ENCODE measurements around the gene ARHGEF19.
A peak's percentile ranks its signal among the peaks of the same experiment; 100 is the strongest.

The ARHGEF19 gene

DNA sequence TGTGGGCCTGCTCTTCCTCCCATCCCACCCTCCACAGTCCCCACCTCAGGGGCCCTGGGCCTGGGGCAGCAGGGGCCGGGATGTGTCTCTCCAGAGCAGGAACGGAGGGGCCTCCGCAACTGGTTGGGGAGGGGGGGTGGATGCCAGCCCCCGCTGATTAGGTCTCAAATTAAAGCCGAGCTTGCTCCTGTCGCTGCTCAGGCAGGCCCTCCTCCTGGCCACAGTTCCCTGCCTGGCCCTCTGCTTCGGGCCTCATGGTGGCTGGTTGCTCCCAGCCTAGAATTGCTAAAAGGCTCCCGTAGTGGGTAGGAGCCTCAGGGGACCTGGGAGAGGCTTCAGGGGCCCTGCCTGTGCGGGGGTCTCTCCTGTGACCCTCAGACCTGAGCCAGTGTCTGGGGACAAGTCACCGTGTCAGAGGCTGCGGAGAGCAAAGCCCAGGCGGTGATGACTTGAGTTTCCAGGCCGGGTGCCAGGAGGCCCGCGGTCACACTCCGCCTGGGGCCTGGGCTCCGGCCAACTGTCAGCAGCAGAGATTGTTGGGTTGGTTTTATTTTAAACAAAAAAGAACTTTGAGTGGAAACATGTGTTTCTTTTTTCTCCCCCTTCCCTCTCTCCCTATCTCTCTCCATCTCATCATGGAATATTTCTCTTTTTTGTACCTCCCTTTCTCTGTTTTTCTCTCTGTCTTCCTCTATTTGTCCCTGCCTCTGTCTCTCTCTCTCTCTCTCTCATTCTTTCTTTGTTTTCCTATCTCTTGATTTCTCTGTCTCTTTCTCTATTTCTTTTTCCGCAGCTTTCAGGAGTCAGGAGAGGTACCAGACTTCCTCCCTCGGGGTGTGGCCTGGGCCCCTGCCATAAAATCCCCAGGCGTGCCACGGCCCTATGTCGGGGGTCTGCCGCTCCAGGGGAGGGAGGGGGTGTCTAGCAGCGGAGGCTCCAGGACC, 36.6 kb downstream of the ARHGEF19 start:
- Mint-ChIP-seq H3K4me1 (peaks cover 43% of the 10 kb centered on the region), H3K36me3 (ENCODE audit: low read depth) (no peaks in the 10 kb centered on the region), H3K9me3 (no peaks in the 10 kb centered on the region), H3K4me3 (peak overlapping the region; percentile 32 to 41 (median 35)), H3K27ac (peak overlapping the region; percentile 98 to 99 (median 99)), H3K27me3 (ENCODE audit: low read depth) (peaks cover 14% of the 10 kb centered on the region)
- TF ChIP-seq, protein P1, sequence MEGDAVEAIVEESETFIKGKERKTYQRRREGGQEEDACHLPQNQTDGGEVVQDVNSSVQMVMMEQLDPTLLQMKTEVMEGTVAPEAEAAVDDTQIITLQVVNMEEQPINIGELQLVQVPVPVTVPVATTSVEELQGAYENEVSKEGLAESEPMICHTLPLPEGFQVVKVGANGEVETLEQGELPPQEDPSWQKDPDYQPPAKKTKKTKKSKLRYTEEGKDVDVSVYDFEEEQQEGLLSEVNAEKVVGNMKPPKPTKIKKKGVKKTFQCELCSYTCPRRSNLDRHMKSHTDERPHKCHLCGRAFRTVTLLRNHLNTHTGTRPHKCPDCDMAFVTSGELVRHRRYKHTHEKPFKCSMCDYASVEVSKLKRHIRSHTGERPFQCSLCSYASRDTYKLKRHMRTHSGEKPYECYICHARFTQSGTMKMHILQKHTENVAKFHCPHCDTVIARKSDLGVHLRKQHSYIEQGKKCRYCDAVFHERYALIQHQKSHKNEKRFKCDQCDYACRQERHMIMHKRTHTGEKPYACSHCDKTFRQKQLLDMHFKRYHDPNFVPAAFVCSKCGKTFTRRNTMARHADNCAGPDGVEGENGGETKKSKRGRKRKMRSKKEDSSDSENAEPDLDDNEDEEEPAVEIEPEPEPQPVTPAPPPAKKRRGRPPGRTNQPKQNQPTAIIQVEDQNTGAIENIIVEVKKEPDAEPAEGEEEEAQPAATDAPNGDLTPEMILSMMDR (IDR thresholded peaks at IDR 0.05; ENCODE audit: unreplicated experiment in 3 of 3): no peak

DNA sequence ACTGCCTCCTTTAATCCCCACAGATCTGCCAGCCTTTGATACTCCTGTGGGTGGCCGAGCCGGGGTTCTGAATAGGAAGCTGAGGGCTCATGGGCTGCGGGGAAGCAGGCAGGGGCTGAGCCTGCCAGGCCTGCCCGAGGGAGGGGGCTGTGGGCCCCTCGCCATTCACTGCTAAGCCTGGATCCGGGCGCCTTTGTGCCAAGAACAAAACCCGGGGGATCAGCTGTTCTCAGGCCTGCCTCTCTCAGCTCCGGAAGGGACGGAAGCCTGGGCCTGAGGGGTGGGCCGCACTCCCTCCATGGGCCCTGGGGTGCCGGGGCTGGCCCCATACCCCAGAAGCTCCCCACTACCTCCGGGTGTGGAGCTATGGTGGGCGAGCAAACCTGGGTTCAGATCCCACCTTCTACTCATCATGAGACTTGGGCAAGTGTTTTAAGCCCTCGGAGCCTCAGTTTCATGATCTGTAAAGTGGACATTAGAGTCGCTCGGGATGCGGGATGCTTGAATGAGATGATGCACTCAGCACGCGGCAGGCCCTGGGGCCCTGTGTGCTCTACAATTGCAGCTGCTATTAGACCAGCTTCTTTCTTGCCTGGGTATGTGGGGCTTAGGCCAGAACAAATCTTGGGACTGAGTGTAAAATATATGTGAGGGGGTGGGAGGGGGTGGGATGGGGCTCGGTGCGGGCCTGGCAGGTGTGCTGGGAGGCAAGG, 37.4 kb downstream of the ARHGEF19 start:
- Mint-ChIP-seq H3K4me1 (peaks cover 37% of the 10 kb centered on the region), H3K36me3 (ENCODE audit: low read depth) (no peaks in the 10 kb centered on the region), H3K4me3 (peak overlapping the region in 1 of 3 experiments; percentile 37), H3K9me3 (no peaks in the 10 kb centered on the region), H3K27me3 (ENCODE audit: low read depth) (peaks cover 17% of the 10 kb centered on the region), H3K27ac (peak overlapping the region; percentile 98 to 99 (median 99))
- TF ChIP-seq, protein P1 (IDR thresholded peaks at IDR 0.05; ENCODE audit: unreplicated experiment in 3 of 3): no peak

DNA sequence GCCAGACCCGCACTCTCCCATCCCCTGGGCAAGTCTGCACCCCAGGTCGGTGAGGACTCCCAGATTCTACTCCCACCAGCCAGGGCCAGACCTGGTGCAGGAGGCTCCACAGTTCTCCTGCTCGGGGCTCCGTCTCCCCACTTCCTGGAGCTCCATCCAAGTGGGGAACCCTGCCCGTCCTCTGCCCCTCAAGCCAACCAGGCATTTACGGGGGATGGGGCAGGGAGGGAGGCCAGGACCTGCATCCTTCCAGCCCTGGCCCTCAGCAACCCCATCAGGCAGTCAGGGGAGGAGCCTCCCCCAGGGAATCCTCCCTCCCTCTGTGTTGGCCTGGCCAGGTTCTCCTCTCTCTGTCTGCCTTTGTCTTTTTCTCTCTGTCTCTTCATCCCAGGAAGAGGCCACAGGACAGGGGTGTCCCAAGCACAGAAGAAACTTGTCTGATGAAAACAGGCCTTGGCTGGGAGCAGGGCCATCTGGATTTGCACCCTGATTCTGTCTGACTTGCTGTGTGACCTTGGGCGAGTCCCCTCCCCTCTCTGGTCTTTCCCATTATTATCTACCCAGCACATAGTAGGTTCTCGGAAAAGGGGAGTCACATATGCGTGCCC, 38.1 kb downstream of the ARHGEF19 start:
- H3K27ac Mint-ChIP-seq: peak overlapping the region; percentile 86 to 99 (median 92)
- H3K4me3 Mint-ChIP-seq: peak overlapping the region in 1 of 3 experiments; percentile 37
- peaks cover 17% of the 10 kb centered on the region for H3K27me3 Mint-ChIP-seq (ENCODE audit: low read depth)
- no peaks in the 10 kb centered on the region for H3K9me3 Mint-ChIP-seq
- TF ChIP-seq, protein P1 (IDR thresholded peaks at IDR 0.05; ENCODE audit: unreplicated experiment in 3 of 3): no peak
- H3K4me1 Mint-ChIP-seq: peaks cover 36% of the 10 kb centered on the region
- no peaks in the 10 kb centered on the region for H3K36me3 Mint-ChIP-seq (ENCODE audit: low read depth)

DNA sequence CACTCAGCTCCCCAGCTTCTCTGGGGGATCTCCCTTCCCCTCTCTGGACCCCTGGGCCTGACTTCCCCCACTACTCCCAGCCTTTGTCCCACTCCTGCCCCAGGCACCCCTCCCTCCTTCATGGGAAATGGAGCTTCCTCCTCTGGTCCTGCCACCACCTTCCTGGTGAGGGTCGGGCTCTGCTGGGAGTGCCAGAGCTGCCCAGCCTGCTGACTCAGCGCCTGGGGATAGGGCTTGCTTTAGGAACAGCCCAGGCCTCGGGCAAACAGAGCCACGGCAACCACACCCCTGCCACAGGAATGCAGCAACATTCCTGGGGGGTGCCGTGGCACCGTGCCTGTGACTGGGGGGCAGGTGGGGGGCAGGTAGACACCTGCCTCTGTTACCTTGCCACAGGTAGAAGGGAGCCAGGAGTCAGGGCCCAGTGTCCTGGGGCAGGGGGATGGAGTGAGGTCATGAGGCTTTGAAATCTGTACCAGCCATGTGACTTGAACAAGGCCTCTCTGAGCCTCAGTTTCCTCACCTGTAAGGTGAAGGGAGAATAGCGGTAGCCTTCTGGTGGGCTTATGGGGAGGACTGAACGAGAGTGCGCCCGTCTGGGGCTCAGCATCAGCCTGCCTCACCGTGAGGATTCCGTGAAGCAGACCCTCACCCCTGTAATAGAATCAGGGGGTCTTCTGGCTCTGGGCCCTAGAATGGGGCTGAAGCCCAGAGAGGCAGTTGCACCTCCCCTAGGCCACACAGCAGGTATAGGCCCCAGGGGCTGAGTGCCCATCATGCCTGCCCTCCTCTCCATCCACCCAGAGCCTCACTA, 38.8 kb downstream of the ARHGEF19 start:
- no peaks in the 10 kb centered on the region for H3K36me3 Mint-ChIP-seq (ENCODE audit: low read depth)
- peaks cover 13% of the 10 kb centered on the region for H3K27me3 Mint-ChIP-seq (ENCODE audit: low read depth)
- peaks cover 30% of the 10 kb centered on the region for H3K4me1 Mint-ChIP-seq

DNA sequence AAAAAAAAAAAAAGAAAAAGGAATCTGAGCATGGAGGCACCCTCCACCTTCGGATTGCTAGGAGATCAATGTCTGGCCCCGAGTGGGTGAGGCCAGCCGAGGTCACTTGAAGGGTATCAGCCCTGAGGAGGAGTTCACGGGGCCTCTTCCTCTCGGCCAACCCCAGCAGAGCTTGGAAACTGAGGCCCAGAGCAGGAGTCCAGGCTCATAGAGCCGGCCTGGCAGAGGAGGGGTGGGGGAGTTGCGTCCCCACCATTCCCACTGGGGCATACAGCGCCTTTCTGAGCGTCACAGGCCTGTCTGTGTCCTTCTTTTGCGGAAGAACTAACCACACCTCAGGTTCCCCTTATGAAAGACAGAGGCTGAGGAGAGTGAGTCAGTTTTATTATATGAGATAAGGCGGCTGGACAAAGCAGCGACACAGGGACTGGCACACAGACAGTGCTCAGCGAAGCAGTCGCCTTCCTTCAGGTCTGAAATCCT, 39.4 kb downstream of the ARHGEF19 start:
- no peaks in the 10 kb centered on the region for H3K9me3 Mint-ChIP-seq
- H3K27ac Mint-ChIP-seq: peak overlapping the region; percentile 78 to 85 (median 78)
- TF ChIP-seq, protein P1 (IDR thresholded peaks at IDR 0.05; ENCODE audit: unreplicated experiment in 3 of 3): no peak
- no peak overlapping the region for H3K4me3 Mint-ChIP-seq
- peaks cover 24% of the 10 kb centered on the region for H3K4me1 Mint-ChIP-seq
- H3K27me3 Mint-ChIP-seq (ENCODE audit: low read depth): peaks cover 18% of the 10 kb centered on the region
- H3K36me3 Mint-ChIP-seq (ENCODE audit: low read depth): no peaks in the 10 kb centered on the region

More for the DNA sequence above, 38.8 kb downstream of the ARHGEF19 start:
- Mint-ChIP-seq H3K27ac (peak overlapping the region; percentile 78 to 85 (median 78)), H3K4me3 (no peak overlapping the region), H3K9me3 (no peaks in the 10 kb centered on the region)
- TF ChIP-seq, protein P1 (IDR thresholded peaks at IDR 0.05; ENCODE audit: unreplicated experiment in 3 of 3): no peak
